Uterus (tissue), 4 donors: ENCODE data around the gene KCNMA1. TPM values are rescaled to one million over a fixed set of nuclear protein-coding genes. Genes with fewer than 3 reads are reported as not detected.

Experiments
- DNase-seq, 2 donors: peaks; one replicate each; pipeline ENCODE4 v3.0.0-alpha.2; 2019 to 2020
- H3K27ac ChIP-seq, 2 donors: fragments of 200-600 bp; sonication (generic); 1 replicate in 1 of 2; 2 replicates in 1 of 2; pipeline ENCODE4 v1.5.1; 2016 to 2018
- H3K27me3 ChIP-seq, 2 donors: fragments of 200-600 bp; sonication (generic); one replicate each; pipeline ENCODE4 v1.5.1; 2018 to 2019; ENCODE audit warnings: control low read depth in 1 of 2
- H3K36me3 ChIP-seq, 2 donors: fragments of 200-600 bp; sonication (generic); one replicate each; pipeline ENCODE4 v1.5.1; 2019; ENCODE audit warnings: control low read depth in 1 of 2
- H3K4me1 ChIP-seq, 2 donors: fragments of 200-600 bp; sonication (generic); one replicate each; pipeline ENCODE4 v1.5.1; 2018 to 2019; ENCODE audit warnings: control low read depth in 1 of 2
- H3K4me3 ChIP-seq, 2 donors: fragments of 200-600 bp; sonication (generic); 1 replicate in 1 of 2; 2 replicates in 1 of 2; pipeline ENCODE4 v1.5.1; 2018 to 2019; ENCODE audit warnings: mild to moderate bottlenecking in 1 of 2
- H3K9me3 ChIP-seq, 2 donors: fragments of 200-600 bp; sonication (generic); one replicate each; pipeline ENCODE4 v1.5.1; 2019; ENCODE audit warnings: control low read depth in 1 of 2
- CTCF ChIP-seq, 4 experiments: fragments of 200-600 bp in 2 of 4; fragments of 450-650 bp in 2 of 4; sonication (generic) in 2 of 4; IDR thresholded peaks; one replicate each; pipeline ENCODE4 v1.5.1; 2016 to 2019; ENCODE audit warnings: antibody characterized with exemption in 4 of 4, mild to moderate bottlenecking in 2 of 4, moderate library complexity in 1 of 4
- POLR2A ChIP-seq, 2 donors: fragments of 450-650 bp; IDR thresholded peaks; one replicate each; pipeline ENCODE4 v1.6.1; 2016; ENCODE audit warnings: antibody characterized with exemption in 2 of 2, mild to moderate bottlenecking in 1 of 2, moderate library complexity in 1 of 2
- intact Hi-C: fragments of 100-400 bp; cut with DNase I; formaldehyde crosslinking; loops from one replicate; pipeline ENCODE4 v1.15.1; 2023; ENCODE audit warnings: low total_unique reads
- total RNA-seq, 4 donors: library from RNA; depleted of rRNA in 3 of 4; stranded (reverse); fragments of >200 nt in 3 of 4; gene quantifications; one replicate each; pipeline versions ENCODE4 v1.1.0 to v1.2.4, GENCODE V29; 2014 to 2023
- donor health status: DM: yes; HTN: yes; CAD: no.

Gene KCNMA1
- total RNA-seq, 4 donors from 2014 or later = 86.2 to 236 (median 164) TPM

- no peak for TF ChIP-seq CTCF (IDR thresholded peaks at IDR 0.05)
- TF ChIP-seq POLR2A (IDR thresholded peaks at IDR 0.05) = no peak
- no peak overlapping the region for H3K4me3 ChIP-seq
- DNase-seq = no peak
- no peak overlapping the region for H3K27ac ChIP-seq
- no peaks in the 10 kb centered on the region for H3K27me3 ChIP-seq
- intact Hi-C loops = no loop called here
- H3K9me3 ChIP-seq = no peaks in the 10 kb centered on the region
- no peaks in the 10 kb centered on the region for H3K36me3 ChIP-seq
- no peaks in the 10 kb centered on the region for H3K4me1 ChIP-seq
Observed at GRCh38 chr10:76961841-76962240, 675.8 kb downstream of the KCNMA1 start.

- H3K9me3 ChIP-seq = no peaks in the 10 kb centered on the region
- no peaks in the 10 kb centered on the region for H3K36me3 ChIP-seq
- no peak overlapping the region for H3K4me3 ChIP-seq
- no peaks in the 10 kb centered on the region for H3K4me1 ChIP-seq
- intact Hi-C loops = no loop called here
- TF ChIP-seq POLR2A (IDR thresholded peaks at IDR 0.05) (no peak), CTCF (IDR thresholded peaks at IDR 0.05) (no peak)
- H3K27me3 ChIP-seq = no peaks in the 10 kb centered on the region
- H3K27ac ChIP-seq = no peak overlapping the region
- no peak for DNase-seq
Observed at GRCh38 chr10:76959111-76959510, 678.5 kb downstream of the KCNMA1 start.

- H3K36me3 ChIP-seq = no peaks in the 10 kb centered on the region
- no peaks in the 10 kb centered on the region for H3K27me3 ChIP-seq
- DNase-seq = no peak
- H3K27ac ChIP-seq = no peak overlapping the region
- intact Hi-C loops = no loop called here
- H3K4me1 ChIP-seq = no peaks in the 10 kb centered on the region
- H3K4me3 ChIP-seq = no peak overlapping the region
- no peaks in the 10 kb centered on the region for H3K9me3 ChIP-seq
- TF ChIP-seq POLR2A (IDR thresholded peaks at IDR 0.05) = no peak
- TF ChIP-seq CTCF (IDR thresholded peaks at IDR 0.05) = no peak
Observed at GRCh38 chr10:76954838-76955237, 682.8 kb downstream of the KCNMA1 start.

- DNase-seq = no peak
- Histone ChIP-seq H3K4me3 (no peak overlapping the region), H3K27me3 (no peaks in the 10 kb centered on the region), H3K9me3 (no peaks in the 10 kb centered on the region), H3K4me1 (no peaks in the 10 kb centered on the region), H3K27ac (no peak overlapping the region), H3K36me3 (no peaks in the 10 kb centered on the region)
- TF ChIP-seq CTCF (IDR thresholded peaks at IDR 0.05) (no peak), POLR2A (IDR thresholded peaks at IDR 0.05) (no peak)
- intact Hi-C loops = no loop called here
Observed at GRCh38 chr10:76950354-76950753, 687.3 kb downstream of the KCNMA1 start.

- H3K4me3 ChIP-seq = no peak overlapping the region
- TF ChIP-seq POLR2A (IDR thresholded peaks at IDR 0.05) = no peak
- TF ChIP-seq CTCF (IDR thresholded peaks at IDR 0.05) = no peak
- no peaks in the 10 kb centered on the region for H3K36me3 ChIP-seq
- H3K27me3 ChIP-seq = no peaks in the 10 kb centered on the region
- intact Hi-C loops = no loop called here
- peaks cover 0 to 4% of the 10 kb centered on the region in 2 donors for H3K4me1 ChIP-seq
- H3K27ac ChIP-seq = no peak overlapping the region
- DNase-seq = no peak
- H3K9me3 ChIP-seq = no peaks in the 10 kb centered on the region
Observed at GRCh38 chr10:76946270-76946669, 691.3 kb downstream of the KCNMA1 start.
